Raji (cell line): Measurements from ENCODE around the gene FCER2.

Experiments
- POLR2A ChIP-seq: IDR thresholded peaks from 2 replicates; pipeline ENCODE4 v1.6.1; 2011; ENCODE audit warnings: low read depth, low read length, control low read depth; ENCODE audit not compliant: insufficient read depth

The FCER2 gene

DNA sequence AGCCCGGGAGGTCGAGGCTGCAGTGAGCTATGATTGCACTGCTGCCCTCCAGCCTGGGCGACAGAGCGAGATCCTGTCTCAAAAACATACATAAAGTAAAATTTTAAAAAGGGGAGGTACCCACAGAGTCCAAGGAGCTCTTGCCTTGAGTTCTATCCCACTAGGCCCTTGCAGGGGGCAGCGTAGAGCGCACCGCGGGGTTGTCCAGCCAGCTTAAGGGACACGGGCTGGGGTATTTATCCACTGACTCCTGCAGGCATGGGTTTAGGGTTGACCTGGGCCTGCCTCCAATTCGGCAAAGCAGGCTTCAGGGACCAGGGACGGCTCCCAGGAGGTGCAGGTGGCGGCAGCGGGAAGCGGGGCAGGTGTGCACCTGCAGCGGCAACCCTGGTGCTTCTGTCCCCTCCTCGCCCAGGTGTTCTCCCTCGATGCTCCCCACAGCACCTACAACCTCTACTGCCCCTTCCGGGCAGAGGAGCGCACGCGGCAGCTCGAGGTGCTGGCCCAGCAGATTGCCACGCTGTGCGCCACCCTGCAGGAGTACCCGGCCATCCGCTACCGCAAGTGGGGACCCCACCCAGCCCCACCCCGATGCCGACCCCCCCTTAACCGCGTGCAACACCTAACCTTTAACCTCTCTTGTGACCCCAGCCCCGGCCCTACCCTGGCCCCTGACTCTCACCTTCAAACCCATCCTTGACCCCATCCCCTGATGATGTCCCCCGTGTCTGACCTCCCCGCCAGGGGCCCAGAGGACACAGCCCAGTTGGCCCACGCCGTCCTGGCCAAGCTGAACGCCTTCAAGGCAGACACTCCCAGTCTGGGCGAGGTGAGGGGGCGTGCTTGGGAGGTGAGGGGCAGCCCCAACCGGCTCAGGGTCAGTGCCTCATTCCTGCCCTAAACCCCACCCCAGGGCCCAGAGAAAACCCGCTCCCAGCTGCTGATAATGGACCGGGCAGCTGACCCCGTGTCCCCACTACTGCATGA, 60.3 kb downstream of the FCER2 start:
- TF ChIP-seq POLR2A, result no peak

DNA sequence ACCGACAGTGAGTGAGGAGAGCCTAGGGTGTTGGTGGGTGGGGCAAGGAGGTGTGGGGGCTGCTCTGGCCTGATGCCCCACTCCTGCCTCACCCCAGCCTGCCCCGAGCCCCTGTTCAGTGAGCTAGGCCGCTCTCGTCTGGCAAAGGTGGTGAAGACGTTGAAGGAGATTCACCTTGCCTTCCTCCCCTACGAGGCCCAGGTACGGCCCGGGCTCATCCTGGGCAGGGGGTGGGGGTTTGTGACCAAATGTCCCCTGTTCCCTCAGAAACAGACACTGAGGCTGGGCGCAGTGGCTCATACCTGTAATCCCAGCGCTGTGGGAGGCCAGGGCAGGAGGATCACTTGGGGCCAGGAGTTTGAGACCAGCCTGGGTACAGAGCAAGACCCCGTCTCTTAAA, 61.1 kb downstream of the FCER2 start:
- TF ChIP-seq POLR2A, result no peak

DNA sequence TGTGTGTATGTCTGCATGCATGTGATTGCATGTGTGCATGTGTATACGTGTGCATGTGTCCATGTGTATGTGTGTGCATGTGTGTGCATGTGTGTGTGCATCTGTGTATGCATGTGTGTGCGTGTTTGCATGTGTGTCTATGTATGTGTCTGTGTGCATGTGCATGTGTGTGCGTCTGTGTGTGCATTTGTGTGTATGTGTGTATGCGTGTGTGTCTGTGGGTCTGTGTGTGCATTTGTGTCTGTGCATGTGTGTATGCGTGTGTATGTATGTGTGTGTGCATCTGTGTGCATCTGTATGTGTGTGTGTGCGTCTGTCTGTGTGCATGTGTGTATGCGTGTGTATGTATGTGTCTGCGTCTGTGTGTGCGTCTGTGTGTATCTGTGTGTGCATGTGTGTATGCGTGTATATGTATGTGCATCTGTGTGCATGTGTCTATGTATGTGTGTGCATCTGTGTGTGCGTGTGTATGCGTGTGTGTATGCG, 62.0 kb downstream of the FCER2 start:
- TF ChIP-seq POLR2A, result no peak

DNA sequence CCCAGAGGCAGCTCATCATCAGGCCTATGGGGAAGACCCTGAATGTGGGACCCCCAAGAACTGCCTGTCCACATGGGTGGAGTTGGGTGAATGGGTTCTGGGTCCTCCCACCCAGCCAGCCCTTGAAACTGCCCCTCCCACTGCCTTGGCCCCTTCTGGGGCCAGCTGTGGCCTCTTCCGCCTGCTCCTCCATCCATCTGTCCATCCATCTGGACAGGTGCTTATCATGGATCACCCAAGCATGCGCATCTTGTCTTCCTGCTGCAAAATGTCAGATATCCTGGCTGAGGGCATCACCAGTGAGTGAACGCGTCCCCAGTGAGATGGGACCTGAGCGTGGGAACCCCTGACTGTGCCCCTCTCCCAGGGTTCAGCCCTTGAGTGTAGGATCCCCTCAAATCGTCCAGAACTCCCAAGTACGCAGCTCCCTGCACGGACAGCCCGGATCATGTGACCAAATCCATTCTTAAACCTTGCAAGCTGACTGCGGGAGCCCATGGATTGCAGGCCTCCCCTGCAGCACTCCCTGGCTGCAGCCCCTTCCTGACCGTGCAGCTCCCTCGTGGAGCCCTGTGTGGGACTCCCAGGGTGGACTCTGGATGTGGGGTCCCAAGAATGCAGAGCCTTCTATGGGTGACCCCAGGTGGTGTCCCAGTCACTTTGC, 63.0 kb downstream of the FCER2 start:
- TF ChIP-seq POLR2A, result no peak
